Pancreas (tissue), 10 donors: ENCODE measurements around the gene BABAM2. TPM values are rescaled to one million over a fixed set of nuclear protein-coding genes. Genes with fewer than 3 reads are reported as not detected.

Source experiments
- ATAC-seq, 4 donors: fragments of 200-7000 bp; cut with Tn5 transposase; one replicate each; pipeline versions ENCODE4 v1.8.0 to v1.9.1; 2020; ENCODE audit warnings: mild to moderate bottlenecking in 4 of 4, moderate library complexity in 4 of 4
- DNase-seq, 6 donors: peaks; one replicate each; pipeline ENCODE4 v3.0.0-alpha.2; 2020
- FAIRE-seq: peaks from 2 replicates; lab custom pipeline; 2012; peaks lifted over from hg19 to GRCh38; lab: Jason Lieb, UNC
- H3K27ac ChIP-seq, 4 donors: fragments of 200-600 bp; sonication (generic); 1 replicate in 3 of 4; 2 replicates in 1 of 4; pipeline versions ENCODE4 v1.5.0 to v1.8.0; 2020
- H3K27me3 ChIP-seq, 4 donors: fragments of 200-600 bp; one replicate each; pipeline ENCODE4 v1.8.0; 2021
- H3K36me3 ChIP-seq, 3 donors: fragments of 200-600 bp; sonication (generic) in 1 of 3; one replicate each; pipeline versions ENCODE4 v1.5.0 to v1.8.0; 2020 to 2021
- H3K4me1 ChIP-seq, 3 donors: fragments of 200-600 bp; one replicate each; pipeline ENCODE4 v1.8.0; 2021
- H3K4me3 ChIP-seq, 4 donors: fragments of 200-600 bp; sonication (generic) in 2 of 4; one replicate each; pipeline versions ENCODE4 v1.5.0 to v1.8.0; 2020 to 2021
- H3K9me3 ChIP-seq, 4 donors: fragments of 200-600 bp; one replicate each; pipeline ENCODE4 v1.8.0; 2021
- CTCF ChIP-seq, 4 donors: fragments of 200-600 bp; sonication (generic) in 3 of 4; IDR thresholded peaks; one replicate each; pipeline versions ENCODE4 v1.5.0 to v1.8.0; 2021; ENCODE audit warnings: antibody characterized with exemption in 4 of 4
- WGBS, 2 donors: extraction: QIAGEN DNeasy Blood & Tissue Kit; methylation state at CpG; one replicate each; pipeline ENCODE4 v1.1.7; 2013; 5-methylcytosine and 5-hydroxymethylcytosine counted together
- intact Hi-C, 3 donors: fragments of 100-400 bp; cut with DNase I; formaldehyde crosslinking; loops; one replicate each; pipeline versions ENCODE4 v1.11.1 to v1.14.2; 2022
- microRNA-seq, 2 donors: library from miRNA; unstranded; fragments of <30 nt; microRNA quantifications; one replicate each; pipeline versions ENCODE4 to v1.1.0, GENCODE V29; 2019 to 2020
- polyA plus RNA-seq, 2 donors: library from polyadenylated mRNA; stranded (reverse); fragments of 200-250 nt; gene quantifications; one replicate each; pipeline ENCODE4 v1.2.3, GENCODE V29; 2013
- total RNA-seq, 6 donors: library from RNA; stranded (reverse); fragmentation: NEBNext Ultra II Directional in 4 of 6; extraction: Animal tissue kit (Norgen Biotek cat#: 25700) in 4 of 6; gene quantifications; one replicate each; pipeline versions ENCODE4 v1.2.1 to v1.2.4, GENCODE V29; 2021 to 2023
- donor health status: healthy with polysubstance abuse.
- donor health status: DM: no; HTN: no; CAD: no; lungs with moderate emphysema.
- donor health status: DM: no; HTN: no; CAD: no.
- donor health status: control.
- donor health status: control.
- donor health status: Bipolar disorder and iron deficiency.
- donor health status: DM: yes; HTN: yes; CAD: no.
- donor health status: DM: no; HTN: no; CAD: no.
- donor health status: DM: no; HTN: no; CAD: no.
- donor health status: DM: yes; HTN: yes; CAD: no.

Gene BABAM2
- total and polyA plus RNA-seq, 8 donors, result 9.4 to 21.3 (median 15.6) TPM

DNA sequence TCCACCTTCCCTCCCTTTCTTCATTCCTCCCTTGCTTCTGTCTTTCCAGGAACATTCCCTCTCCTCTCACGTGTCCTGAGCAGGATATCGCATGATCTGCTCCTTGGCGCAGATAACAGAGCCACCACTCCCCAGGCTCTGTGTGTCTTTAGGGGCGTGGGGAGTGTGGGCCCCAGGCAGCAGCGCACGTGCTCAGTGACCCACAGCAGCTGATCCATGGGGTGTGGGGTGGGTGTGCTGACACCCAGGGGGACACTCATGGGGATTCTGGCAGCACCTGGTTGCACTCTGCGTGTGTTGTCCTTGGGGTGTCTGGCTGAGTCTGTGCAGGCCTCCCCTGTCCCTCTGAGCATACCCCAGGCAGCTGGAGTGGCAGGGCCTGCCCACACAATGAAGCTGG, 492.2 kb downstream of the BABAM2 start:
- H3K4me1 ChIP-seq, result peaks cover 0 to 3% (median 0%) of the 10 kb centered on the region in 3 donors
- FAIRE-seq (no peak), ATAC-seq (no peak), DNase-seq (no peak)
- intact Hi-C loops, result no loop called here
- no peak overlapping the region for H3K4me3 ChIP-seq
- 90 to 93% methylated on average over 7 of the region's 7 CpGs for WGBS, 2 donors
- no peak overlapping the region for H3K27ac ChIP-seq
- no peaks in the 10 kb centered on the region for H3K27me3 ChIP-seq
- TF ChIP-seq CTCF (IDR thresholded peaks at IDR 0.05), result no peak
- no peaks in the 10 kb centered on the region for H3K9me3 ChIP-seq
- no peaks in the 10 kb centered on the region for H3K36me3 ChIP-seq

DNA sequence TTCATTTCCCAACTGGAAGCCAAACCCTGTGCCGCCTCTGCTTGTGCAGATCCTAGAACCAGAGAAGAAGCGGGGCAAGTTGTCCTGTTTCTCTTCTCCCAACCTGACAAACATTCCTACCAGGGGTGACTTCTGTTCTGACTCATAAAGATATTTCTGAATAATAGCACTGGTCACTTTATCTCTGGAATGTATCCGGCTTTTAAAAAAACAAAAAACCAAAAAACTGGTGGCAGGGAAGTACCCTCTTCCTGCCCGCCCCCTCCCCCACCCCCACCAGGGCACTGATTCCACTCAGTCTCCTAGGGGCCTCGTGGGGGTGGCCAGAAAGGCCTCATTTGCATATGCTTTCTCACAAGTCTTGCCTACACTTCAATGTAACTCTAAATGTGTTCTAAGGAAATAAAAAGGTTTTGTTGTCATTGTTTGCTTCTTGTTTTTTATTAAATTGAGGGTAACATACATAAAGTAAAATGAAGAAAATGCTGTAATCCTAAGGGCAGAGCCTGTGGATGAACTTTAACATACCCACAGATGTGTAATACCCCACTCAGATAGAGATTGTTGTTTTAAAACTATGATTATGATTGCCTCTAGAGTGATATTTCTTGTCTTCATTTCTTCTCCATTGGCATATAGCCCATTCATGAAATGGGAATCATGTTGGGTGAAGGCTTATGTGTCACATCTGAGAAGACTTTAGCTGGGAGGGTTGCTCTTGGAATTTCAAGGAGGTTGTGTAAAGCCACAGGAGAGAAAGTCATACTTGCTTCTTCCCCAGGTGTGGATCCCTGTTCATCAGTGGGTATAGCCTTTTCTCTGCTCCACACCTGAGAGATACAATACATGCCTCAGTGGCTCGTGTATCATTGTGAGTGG, 496.8 kb downstream of the BABAM2 start:
- no peak overlapping the region for H3K4me3 ChIP-seq
- peaks cover 0 to 7% (median 0%) of the 10 kb centered on the region in 3 donors for H3K4me1 ChIP-seq
- DNase-seq (no peak), FAIRE-seq (no peak), ATAC-seq (no peak)
- no peaks in the 10 kb centered on the region for H3K27me3 ChIP-seq
- WGBS, 2 donors, result 57 to 71% methylated on average over 6 of the region's 6 CpGs
- TF ChIP-seq CTCF (IDR thresholded peaks at IDR 0.05), result no peak
- intact Hi-C loops, result no loop called here
- no peak overlapping the region for H3K27ac ChIP-seq
- no peaks in the 10 kb centered on the region for H3K36me3 ChIP-seq
- H3K9me3 ChIP-seq, result no peaks in the 10 kb centered on the region

Small RNAs within 50 kb of the gene (microRNA-seq; reads per million reads assigned to microRNA genes)
- gene MIR4263, result 0 reads per million in 2 donors

Other genes starting within 250 kb of the BABAM2 start
- 10 to 100 TPM in 3 of 6 donors, 1 to 10 TPM in 3; 8.0 to 18.1 (median 9.9) TPM for gene SUPT7L, start 227.1 kb upstream of the BABAM2 start, total RNA-seq
- 10 to 100 TPM; 22.5 to 32.4 TPM for gene SUPT7L, start 227.1 kb upstream of the BABAM2 start, polyA plus RNA-seq
- 10 to 100 TPM in 1 of 6 donors, 1 to 10 TPM in 5; 5.1 to 12.1 (median 8.1) TPM for gene SLC4A1AP, start 226.8 kb upstream of the BABAM2 start, total RNA-seq
- 10 to 100 TPM in 1 of 2 donors, 1 to 10 TPM in 1; 7.7 to 12.6 TPM for gene SLC4A1AP, start 226.8 kb upstream of the BABAM2 start, polyA plus RNA-seq
- gene MRPL33, start 119.0 kb upstream of the BABAM2 start, total RNA-seq, result 10 to 100 TPM; 17.8 to 29.7 (median 26.0) TPM
- gene MRPL33, start 119.0 kb upstream of the BABAM2 start, polyA plus RNA-seq, result 100 to 1,000 TPM in 1 of 2 donors, 10 to 100 TPM in 1; 29.2 to 120 TPM
- 1 to 10 TPM; 1.8 to 3.4 (median 2.4) TPM for gene RBKS, start 342 bp upstream of the BABAM2 start, total RNA-seq
- gene RBKS, start 342 bp upstream of the BABAM2 start, polyA plus RNA-seq, result 1 to 10 TPM; 1.5 to 3.9 TPM